Measurements from ENCODE around the gene WDR6. TPM values are rescaled to one million over a fixed set of nuclear protein-coding genes. Genes with fewer than 3 reads are reported as not detected.
"Not testable (repeated sequence)": the region's sequence is repeated elsewhere in the genome, so short reads cannot be mapped to it uniquely, and the experiment has no call there.

Gene WDR6
- total RNA-seq, 1 experiment from 2014 or later, result 76.1 TPM

DNA sequence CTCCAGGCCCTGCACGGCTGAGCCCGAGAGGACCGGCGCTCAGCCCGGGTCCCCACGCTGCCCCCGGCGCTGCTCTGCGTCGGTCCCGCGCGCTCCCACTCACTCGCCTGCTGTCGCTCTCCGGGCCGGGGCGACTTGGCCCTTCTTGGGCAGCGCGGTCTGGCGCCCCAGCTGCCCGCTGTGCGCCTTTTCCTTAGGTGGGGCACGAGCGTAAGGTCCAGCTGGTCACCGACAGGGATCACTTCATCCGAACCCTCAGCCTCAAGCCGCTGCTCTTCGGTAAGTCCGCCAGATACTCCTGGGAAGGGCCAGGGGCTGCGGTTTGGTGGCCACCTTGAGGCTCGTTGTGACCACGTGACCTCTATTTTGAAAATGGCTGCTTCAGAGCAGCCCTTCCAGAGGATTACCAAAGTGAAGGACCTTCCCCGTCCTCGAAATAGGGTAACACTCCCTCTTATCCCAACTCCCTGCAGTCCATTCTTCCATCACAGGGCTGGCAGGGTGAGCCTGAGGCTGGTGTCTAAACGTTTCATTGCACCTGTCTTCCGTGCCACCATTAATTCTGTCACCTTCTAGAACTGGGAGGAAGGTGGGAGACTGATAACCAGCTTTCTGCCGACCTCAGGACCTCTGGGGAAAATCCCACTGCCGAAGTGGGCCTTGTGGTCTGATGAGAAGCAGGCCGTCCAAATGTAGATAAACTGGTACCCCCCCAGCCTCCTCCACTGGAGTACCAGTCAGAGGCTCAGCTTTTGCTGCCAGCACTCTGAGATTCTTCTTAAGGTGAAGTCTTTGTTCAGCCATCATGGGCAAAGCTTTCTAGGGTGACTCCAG, 16.3 kb upstream of the WDR6 start:
- DNase-seq (ENCODE audit: low spot score), result no peak

DNA sequence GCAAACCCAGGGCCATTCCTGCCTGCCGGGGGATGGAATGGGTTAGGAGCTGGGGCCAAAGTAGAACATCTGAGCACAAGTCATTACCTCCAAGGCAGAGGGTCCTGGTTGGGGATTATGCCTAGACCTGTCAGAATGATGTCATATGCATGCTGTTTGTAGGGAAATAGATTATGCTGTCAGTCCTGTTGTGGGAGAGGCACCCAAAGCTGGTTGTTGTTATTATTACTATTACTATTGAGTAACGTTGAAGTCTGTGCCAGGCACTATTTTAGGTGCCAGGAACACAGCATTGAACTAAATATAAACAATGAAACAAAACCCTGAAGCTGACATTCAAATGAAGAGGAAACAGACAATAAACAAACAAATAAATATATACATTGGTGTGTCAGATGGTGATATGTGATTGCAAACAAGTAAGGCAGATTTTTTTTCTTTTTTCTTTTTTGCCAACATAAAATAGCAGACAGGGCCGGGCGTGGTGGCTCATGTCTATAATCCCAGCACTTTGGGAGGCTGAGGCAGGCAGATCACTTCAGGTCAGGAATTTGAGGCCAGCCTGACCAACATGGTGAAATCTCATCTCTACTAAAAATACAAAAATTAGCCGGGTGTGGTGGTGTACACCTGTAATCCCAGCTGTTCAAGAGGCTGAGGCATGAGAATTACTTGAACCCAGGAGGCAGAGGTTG, 15.2 kb upstream of the WDR6 start:
- no peak for DNase-seq (ENCODE audit: low spot score)

DNA sequence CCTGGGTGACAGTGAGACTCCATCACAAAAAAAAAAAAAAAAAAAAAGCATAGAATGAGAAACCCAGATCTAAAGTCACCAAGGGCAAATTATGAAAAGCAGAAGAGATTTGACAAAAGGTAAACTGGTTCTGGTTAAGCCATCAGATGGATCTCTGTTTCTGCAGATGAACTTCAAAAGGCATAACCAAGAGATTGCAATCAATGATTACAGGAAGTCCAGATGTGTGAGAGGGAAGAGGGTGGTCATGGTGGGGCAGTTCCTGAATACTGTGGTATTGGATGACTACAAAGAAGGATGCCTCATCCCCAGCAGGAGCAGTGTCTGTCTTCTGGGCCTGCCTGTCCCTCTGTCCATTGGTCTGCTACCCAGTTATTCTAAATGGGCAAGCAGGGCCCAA, 13.4 kb upstream of the WDR6 start:
- no peak for DNase-seq (ENCODE audit: low spot score)

DNA sequence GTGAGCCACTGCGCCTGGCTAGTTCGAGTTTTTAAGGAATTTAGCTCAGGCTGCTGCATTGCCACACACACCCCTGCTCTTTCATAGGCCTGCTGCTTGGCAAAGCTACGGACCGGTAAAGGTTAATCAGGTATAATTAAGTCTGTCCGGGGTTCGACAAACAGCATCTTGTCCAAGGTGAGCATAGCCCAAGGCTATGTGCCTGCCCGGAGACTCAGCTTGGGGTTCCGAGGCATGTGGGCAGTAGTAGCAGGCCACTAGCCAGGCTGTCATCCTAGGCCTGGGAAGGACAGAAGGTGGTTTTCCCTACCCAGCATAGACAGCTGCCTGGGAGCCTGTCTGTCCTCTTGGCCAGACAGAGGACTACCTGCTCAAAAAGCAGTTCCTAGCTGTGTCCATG, 10.6 kb upstream of the WDR6 start:
- no peak for DNase-seq (ENCODE audit: low spot score)

DNA sequence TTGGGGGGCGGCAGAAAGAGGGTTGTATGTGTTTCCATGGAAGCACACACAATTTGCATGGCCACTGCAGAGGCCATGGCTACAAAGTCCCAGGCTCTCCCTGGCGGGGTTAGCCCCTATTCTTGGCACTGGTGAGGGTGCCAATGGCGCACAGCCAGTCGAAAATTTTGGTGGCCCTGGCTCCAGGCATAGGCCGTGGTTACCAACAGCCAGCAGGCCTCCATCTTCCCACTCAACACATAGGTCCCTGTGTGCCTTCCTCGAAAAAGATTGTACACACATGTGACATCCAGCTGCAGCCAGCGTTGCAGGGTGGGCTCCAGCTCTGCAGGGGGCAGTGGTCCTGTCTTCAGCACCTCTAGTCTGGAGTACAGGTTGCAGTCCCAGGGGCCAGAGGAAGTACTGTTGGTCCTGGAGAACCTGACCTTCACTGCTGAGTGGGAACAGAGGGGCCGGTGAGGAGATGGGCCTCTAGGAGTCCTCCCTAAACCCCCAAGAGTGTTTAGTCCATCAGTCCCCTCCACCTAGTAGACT, 10.0 kb upstream of the WDR6 start:
- no peak for DNase-seq (ENCODE audit: low spot score)

DNA sequence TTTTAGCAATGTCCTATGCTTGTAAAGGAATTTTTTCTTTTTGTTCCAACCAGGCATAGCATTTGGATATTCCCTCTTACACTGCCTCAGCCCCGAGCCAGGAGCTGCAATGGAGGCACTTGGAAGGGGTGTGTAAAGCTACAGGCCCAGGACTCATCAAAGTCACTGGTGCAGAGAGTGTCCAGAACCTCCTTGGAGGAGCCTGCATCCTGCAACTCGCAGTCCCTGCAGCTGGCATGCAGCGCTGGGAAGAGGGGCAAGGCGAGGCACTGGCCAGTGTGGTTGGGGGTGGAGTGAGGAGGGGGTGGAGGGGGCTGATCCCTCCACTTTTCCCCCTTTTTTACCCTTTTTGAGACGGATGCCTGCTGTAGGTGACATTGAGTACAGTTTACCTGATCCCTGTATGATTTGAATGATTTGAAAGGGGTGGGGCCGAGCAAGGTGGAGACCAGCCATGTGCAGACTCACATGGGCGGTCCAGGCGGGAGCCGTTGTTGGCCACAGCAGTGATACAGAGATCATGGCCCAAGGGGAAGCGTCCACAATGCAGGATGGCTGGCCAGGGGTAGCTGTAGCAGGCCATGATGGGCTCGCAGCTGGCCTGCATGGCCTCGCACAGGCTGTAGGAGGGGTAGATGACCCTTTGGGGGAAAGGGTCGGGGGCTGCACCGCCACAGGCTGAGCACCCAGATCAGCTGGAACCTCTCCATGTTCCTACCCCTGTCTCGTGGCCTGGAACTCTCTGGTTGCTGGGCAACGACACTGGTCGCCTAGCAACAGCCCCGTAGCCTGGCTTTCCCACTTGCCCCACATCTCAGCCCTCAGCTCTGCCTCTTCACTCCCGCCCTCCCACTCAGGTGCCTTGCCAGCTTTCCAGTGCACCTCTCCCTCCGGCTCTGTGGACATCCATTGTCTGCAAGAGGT, 9.2 kb upstream of the WDR6 start:
- no peak for DNase-seq (ENCODE audit: low spot score)

DNA sequence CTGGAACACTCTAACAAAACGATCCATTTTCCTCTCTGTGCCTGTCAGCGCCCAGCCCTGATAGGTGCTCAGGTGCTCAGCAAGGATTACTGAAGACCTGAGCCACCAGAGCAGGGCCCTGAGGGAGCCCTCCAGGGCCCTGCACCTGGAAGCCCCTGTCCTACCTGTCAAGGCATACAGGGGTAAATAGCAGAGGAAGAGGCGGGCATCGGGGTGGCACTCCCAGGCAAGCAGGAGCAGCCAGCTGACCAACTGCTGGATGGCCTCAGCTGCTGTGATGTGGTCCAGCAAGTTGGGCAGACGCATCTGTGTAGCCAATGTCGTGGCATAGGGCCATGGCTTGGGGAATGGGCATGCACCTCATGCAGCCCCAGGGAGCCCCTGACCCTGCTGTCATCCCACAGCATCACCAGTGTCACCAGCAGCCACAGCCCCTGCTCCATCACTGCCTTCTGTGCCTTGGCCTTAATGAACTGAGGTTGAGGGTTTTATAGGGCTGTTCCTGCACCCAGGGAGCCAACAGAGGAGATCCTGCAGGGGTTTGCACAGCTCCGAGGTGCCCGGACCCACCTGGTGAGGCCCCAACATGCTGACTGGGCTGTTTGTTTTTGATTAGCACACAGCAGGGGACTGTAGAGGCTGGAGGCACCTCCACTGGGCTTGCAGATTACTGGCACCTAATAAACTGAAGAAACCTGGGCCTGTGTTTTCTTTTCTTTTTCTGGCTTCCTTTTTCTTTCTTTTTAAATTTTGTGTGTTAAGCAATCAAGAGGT, 7.9 kb upstream of the WDR6 start:
- DNase-seq (ENCODE audit: low spot score), result no peak

DNA sequence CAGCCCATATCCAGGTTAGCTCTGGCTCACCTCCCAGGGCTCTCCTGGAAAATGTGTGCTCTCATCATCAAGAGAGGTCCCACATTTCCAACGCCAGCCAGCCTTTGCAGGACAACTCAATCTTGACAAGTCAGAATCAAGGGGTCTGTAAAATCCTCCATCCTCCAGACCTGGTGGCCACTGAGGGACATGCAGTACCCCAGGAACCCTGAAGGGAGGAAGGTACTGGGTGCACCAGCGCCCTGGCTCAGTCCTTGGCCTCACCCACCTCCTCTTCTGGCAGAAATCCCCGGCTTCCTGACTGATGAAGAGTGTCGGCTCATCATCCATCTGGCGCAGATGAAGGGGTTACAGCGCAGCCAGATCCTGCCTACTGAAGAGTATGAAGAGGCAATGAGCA, 6.0 kb upstream of the WDR6 start:
- no peak for DNase-seq (ENCODE audit: low spot score)

DNA sequence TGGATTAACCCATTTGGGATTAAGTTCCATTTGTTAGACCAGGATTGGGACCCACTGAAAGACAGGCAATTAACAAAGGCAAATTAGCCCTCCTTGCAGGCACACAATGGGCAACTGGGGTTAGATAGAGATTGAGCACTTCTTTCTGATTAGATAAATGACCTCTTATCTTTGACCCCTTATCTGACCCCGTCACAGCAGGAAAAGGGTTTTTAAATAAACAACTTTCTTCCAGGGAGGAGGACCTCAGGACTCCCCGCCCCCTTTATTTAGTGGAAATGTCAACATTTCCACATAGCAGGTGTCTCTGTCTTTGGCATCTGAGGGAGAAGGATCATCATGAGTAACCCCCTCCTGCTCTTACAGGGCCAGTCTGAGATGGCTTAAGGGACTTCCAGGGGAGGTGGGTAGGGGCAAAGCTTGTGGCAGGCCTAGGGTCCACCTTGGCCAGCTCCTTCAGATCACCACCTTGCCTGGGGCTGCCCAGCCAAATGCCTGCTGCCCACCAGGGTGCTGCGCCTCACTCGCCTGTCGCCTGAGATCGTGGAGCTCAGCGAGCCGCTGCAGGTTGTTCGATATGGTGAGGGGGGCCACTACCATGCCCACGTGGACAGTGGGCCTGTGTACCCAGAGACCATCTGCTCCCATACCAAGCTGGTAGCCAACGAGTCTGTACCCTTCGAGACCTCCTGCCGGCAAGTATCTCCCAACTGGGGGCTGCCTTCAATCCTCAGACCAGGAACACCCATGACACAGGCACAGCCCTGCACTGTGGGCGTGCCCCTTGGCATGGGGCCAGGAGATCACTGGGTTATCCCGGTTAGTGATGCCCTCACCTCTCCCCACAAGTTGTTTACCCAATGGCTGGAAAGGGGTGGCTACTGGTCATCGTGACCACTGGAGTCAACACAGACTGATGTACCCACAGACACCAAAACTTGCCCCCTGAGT, 2.6 kb upstream of the WDR6 start:
- DNase-seq (ENCODE audit: low spot score), result no peak

DNA sequence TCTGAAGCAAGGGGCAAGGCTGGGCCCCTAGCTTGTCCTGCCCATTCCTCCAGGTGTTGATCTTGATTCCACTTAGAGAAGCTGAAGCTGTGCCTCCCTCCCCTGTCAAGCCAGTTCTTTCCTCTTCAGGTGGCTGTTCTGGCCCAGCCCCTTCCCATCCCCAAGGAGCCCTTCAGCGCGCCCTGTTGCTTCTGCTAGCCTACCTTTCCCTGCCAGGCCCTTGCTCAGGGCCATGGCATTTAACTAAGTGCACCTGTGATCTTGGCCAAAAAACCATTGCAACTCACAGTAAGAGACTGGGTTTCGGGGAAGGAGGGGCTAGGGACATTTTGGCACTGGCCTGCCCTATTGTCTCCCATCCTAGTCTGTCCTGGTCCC, 1.9 kb upstream of the WDR6 start:
- no peak for DNase-seq (ENCODE audit: low spot score)

DNA sequence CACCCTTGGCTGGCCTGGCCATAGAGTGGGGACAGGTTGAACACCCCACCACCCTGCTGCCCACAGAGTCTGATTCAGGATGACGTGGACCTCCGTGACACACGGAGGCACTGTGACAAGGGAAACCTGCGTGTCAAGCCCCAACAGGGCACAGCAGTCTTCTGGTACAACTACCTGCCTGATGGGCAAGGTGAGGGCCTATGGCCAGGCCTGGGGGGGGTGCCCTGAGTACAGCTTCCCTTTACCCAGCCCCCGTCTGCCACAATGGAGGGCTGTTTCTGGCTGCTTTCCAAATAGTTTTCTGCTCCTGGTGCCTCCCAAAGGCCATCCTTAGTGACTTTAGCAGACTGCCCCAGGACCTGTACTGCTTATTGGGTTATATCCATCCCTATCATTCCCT, 1.2 kb upstream of the WDR6 start:
- no peak for DNase-seq (ENCODE audit: low spot score)

DNA sequence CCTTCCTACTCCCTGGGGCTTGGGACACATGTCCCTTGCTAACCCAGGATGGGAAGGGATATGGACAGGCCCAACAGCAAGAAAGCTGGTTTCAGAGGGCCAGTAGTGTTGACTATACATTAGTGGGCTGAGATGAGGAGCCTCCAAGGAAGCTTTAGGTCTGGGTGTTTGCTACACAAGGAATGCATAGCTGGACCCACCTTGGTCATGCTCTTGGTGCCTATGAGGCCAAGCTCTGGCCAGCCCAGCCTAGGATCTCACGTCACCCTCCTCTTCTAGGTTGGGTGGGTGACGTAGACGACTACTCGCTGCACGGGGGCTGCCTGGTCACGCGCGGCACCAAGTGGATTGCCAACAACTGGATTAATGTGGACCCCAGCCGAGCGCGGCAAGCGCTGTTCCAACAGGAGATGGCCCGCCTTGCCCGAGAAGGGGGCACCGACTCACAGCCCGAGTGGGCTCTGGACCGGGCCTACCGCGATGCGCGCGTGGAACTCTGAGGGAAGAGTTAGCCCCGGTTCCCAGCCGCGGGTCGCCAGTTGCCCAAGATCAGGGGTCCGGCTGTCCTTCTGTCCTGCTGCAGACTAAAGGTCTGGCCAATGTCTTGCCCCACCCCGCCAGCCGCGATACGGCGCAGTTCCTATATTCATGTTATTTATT, 653 bp upstream of the WDR6 start:
- no peak for DNase-seq (ENCODE audit: low spot score)

DNA sequence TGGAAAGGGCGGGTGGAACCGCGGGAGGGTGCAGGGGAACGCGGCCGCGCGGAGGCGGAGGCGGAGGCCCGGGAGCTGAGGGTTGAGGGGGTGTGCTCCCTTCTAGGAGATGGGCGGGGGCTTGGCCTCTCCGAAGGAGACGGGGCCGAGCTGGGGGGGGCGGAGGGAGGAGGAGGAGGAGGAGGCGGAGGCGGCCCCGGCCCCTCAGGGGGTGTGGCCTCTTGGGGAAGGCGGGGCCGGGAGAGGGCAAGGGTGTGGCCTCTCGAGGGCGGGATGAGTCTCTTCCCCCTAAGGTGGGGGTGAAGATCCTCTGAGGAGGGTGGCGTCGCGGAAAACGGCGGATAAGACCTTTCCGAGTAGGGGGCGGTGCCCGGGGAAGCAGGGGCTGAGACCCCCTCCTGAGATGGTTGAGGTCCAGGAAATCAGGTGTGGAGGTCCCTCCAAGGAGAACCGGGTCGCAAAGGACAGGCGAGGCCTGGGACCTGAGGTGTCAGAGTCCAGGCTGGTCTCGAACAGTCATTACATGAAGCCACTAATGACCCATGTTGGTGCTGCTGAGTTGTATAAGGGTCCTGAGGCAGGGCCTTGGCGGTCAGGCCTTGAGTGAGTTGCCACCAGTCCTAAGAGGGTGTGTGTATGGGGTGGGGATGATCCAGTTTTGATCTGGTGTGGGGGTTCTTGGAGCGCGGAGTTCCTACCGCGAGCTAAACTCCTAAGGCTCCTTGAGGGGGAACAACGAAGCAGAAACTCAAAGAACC, 759 bp downstream of the WDR6 start:
- peak; percentile 79 for DNase-seq (ENCODE audit: low spot score)

DNA sequence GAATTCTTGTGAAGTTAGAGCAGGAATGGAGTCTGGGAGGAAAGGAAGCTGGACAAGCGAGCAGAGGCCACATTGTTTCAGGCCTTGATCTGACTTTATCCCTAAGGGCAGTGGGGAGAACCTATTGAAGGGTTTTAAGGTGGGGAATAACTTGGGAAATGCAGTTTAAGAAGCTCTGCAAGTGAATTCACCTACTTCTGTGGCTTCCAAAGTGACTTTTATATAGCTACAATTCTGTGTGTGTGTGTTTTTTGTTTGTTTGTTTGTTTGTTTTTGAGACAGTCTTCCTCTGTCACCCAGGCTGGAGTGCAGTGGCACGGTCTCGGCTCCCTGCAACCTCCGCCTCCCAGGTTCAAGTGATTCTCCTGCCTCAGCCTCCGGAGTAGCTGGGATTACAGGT, 1.4 kb downstream of the WDR6 start:
- DNase-seq (ENCODE audit: low spot score), result not testable (repeated sequence)

DNA sequence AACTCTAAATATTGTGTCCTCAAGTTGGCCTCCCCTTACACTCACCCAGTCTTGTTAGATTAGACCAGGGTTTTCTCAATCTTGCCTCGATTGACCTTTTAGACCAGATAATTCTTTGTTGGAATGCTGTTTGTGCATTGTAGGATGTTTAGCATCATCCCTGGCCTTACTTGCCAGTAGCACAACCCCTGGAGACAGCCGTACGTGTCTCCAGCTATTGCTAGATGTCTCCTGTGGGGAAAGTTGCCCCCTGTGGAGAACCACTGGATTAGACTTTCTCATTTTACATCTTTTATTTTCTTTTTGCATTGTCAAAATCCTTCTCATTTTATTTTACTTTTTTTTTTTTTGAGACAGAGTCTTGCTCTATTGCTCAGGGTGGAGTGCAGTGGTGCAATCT, 2.2 kb downstream of the WDR6 start:
- no peak for DNase-seq (ENCODE audit: low spot score)

DNA sequence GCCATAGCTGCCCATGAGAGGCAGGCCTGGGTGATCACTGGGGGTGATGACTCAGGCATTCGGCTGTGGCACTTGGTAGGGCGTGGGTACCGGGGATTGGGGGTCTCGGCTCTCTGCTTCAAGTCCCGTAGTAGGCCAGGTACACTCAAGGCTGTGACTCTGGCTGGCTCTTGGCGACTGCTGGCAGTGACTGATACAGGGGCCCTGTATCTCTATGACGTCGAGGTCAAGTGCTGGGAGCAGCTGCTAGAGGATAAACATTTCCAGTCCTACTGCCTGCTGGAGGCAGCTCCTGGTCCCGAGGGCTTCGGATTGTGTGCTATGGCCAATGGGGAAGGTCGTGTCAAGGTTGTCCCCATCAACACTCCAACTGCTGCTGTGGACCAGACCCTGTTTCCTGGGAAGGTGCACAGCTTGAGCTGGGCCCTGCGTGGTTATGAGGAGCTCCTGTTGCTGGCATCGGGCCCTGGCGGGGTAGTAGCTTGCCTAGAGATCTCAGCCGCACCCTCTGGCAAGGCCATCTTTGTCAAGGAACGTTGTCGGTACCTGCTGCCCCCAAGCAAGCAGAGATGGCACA, 5.3 kb downstream of the WDR6 start:
- DNase-seq (ENCODE audit: low spot score), result no peak

DNA sequence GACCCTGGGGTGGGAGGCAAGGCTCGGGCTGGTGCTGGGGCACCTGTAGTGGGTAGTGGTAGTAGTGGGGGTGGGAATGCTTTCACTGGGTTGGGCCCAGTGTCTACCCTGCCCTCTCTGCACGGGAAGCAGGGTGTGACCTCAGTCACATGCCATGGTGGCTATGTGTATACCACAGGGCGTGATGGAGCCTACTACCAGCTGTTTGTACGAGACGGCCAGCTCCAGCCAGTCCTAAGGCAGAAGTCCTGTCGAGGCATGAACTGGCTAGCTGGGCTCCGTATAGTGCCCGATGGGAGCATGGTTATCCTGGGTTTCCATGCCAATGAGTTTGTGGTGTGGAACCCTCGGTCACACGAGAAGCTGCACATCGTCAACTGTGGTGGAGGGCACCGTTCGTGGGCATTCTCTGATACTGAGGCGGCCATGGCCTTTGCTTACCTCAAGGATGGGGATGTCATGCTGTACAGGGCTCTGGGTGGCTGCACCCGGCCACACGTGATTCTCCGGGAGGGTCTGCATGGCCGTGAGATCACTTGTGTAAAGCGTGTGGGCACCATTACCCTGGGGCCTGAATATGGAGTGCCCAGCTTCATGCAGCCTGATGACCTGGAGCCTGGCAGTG, 6.0 kb downstream of the WDR6 start:
- no peak for DNase-seq (ENCODE audit: low spot score)

All from A172 (cell line).